HL-60 (cell line): Measurements from ENCODE around the gene BEGAIN.
A peak's percentile ranks its signal among the peaks of the same experiment; 100 is the strongest.

Source experiments
- DNase-seq, 2 experiments: peaks; one replicate each; pipeline ENCODE4 v3.0.0-alpha.2; 2010 to 2020; ENCODE audit warnings: low read depth in 1 of 2, low spot score in 1 of 2
- H3K27ac ChIP-seq: fragments of 250-450 bp; sonication (Bioruptor Pico); replicated peaks from 2 replicates; pipeline ENCODE4 v1.5.1; 2020; ENCODE audit warnings: mild to moderate bottlenecking, moderate library complexity
- H3K27me3 ChIP-seq: fragments of 250-450 bp; sonication (Bioruptor Pico); 2 replicates; pipeline ENCODE4 v1.5.1; 2021; ENCODE audit warnings: mild to moderate bottlenecking, moderate library complexity; ENCODE audit not compliant: insufficient read depth, poor library complexity, severe bottlenecking
- H3K4me3 ChIP-seq: replicated peaks from 2 replicates; pipeline ENCODE4 v1.5.1; 2011; ENCODE audit warnings: mild to moderate bottlenecking, control low read depth, low read length; ENCODE audit not compliant: insufficient read depth
- GABPA ChIP-seq: IDR thresholded peaks from 2 replicates; pipeline ENCODE4 v1.6.1; 2012; ENCODE audit warnings: low read depth
- POLR2AphosphoS5 ChIP-seq: IDR thresholded peaks from 2 replicates; pipeline ENCODE4 v1.6.1; 2012; ENCODE audit warnings: low read depth
- SPI1 ChIP-seq: IDR thresholded peaks from 2 replicates; pipeline ENCODE4 v1.6.1; 2012; ENCODE audit warnings: low read depth, mild to moderate bottlenecking, borderline replicate concordance
- TF ChIP-seq, protein P1 (sequence below): IDR thresholded peaks from 2 replicates; pipeline ENCODE4 v1.6.1; 2012; ENCODE audit warnings: low read depth; ENCODE audit not compliant: insufficient replicate concordance
- TF ChIP-seq, protein P2 (sequence below): IDR thresholded peaks from one replicate; pipeline ENCODE4 v1.5.1; 2011; ENCODE audit warnings: low read length, control low read depth, inconsistent platforms; ENCODE audit not compliant: insufficient read depth

BEGAIN gene

GRCh38 chr14:100615736-100616695, 28.8 kb upstream of the BEGAIN start:
- no peak overlapping the region for H3K4me3 ChIP-seq
- TF ChIP-seq SPI1 = no peak
- TF ChIP-seq, protein P1, sequence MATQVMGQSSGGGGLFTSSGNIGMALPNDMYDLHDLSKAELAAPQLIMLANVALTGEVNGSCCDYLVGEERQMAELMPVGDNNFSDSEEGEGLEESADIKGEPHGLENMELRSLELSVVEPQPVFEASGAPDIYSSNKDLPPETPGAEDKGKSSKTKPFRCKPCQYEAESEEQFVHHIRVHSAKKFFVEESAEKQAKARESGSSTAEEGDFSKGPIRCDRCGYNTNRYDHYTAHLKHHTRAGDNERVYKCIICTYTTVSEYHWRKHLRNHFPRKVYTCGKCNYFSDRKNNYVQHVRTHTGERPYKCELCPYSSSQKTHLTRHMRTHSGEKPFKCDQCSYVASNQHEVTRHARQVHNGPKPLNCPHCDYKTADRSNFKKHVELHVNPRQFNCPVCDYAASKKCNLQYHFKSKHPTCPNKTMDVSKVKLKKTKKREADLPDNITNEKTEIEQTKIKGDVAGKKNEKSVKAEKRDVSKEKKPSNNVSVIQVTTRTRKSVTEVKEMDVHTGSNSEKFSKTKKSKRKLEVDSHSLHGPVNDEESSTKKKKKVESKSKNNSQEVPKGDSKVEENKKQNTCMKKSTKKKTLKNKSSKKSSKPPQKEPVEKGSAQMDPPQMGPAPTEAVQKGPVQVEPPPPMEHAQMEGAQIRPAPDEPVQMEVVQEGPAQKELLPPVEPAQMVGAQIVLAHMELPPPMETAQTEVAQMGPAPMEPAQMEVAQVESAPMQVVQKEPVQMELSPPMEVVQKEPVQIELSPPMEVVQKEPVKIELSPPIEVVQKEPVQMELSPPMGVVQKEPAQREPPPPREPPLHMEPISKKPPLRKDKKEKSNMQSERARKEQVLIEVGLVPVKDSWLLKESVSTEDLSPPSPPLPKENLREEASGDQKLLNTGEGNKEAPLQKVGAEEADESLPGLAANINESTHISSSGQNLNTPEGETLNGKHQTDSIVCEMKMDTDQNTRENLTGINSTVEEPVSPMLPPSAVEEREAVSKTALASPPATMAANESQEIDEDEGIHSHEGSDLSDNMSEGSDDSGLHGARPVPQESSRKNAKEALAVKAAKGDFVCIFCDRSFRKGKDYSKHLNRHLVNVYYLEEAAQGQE = peak; percentile 58
- TF ChIP-seq, protein P2, sequence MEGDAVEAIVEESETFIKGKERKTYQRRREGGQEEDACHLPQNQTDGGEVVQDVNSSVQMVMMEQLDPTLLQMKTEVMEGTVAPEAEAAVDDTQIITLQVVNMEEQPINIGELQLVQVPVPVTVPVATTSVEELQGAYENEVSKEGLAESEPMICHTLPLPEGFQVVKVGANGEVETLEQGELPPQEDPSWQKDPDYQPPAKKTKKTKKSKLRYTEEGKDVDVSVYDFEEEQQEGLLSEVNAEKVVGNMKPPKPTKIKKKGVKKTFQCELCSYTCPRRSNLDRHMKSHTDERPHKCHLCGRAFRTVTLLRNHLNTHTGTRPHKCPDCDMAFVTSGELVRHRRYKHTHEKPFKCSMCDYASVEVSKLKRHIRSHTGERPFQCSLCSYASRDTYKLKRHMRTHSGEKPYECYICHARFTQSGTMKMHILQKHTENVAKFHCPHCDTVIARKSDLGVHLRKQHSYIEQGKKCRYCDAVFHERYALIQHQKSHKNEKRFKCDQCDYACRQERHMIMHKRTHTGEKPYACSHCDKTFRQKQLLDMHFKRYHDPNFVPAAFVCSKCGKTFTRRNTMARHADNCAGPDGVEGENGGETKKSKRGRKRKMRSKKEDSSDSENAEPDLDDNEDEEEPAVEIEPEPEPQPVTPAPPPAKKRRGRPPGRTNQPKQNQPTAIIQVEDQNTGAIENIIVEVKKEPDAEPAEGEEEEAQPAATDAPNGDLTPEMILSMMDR = no peak
- no peaks in the 10 kb centered on the region for H3K27me3 ChIP-seq
- H3K27ac ChIP-seq = no peak overlapping the region
- DNase-seq = no peak

GRCh38 chr14:100614803-100615202, 27.6 kb upstream of the BEGAIN start:
- TF ChIP-seq POLR2AphosphoS5 (no peak), SPI1 (no peak), GABPA (no peak)
- TF ChIP-seq, protein P2 = no peak
- TF ChIP-seq, protein P1 = no peak
- H3K27ac ChIP-seq = no peak overlapping the region
- H3K27me3 ChIP-seq = no peaks in the 10 kb centered on the region
- H3K4me3 ChIP-seq = no peak overlapping the region
- no peak for DNase-seq

DNA sequence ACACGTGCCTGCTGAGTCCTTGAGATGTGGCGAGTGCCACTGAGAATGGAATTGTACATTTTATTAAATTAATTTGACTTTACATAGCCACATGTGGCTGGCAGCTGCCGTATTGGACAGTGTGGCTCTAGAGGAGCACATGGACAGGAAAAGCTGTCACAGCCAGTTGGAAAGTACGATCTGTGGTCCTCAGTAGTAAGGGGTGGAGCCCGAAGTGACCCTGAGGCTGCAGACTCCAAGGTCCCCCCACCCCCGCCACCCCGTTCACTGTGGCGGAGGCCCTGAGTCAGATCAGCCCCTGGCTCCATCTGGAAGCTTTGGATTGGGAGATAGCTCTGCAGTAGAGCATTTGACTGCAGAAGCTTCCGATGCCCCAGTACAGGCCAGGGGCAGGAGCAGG, 25.8 kb upstream of the BEGAIN start:
- Histone ChIP-seq H3K27ac (no peak overlapping the region), H3K27me3 (no peaks in the 10 kb centered on the region), H3K4me3 (no peak overlapping the region)
- TF ChIP-seq, protein P2 = no peak
- TF ChIP-seq, protein P1 = no peak
- no peak for TF ChIP-seq SPI1
- TF ChIP-seq POLR2AphosphoS5 = no peak
- no peak for TF ChIP-seq GABPA
- no peak for DNase-seq
